Ovary (tissue), 9 donors: ENCODE results near the gene THSD7A. TPM values are rescaled to one million over a fixed set of nuclear protein-coding genes. Genes with fewer than 3 reads are reported as not detected.

ENCODE experiments used
- DNase-seq, 5 donors: peaks; one replicate each; pipeline ENCODE4 v3.0.0-alpha.2; 2019 to 2020
- H3K27ac ChIP-seq, 2 donors: fragments of 200-600 bp; one replicate each; pipeline versions ENCODE4 v1.5.1 to v1.8.0; 2019 to 2022
- H3K27me3 ChIP-seq: fragments of 200-600 bp; one replicate; pipeline ENCODE4 v1.8.0; 2022
- H3K36me3 ChIP-seq: fragments of 200-600 bp; sonication (generic); one replicate; pipeline ENCODE4 v1.5.1; 2019
- H3K4me1 ChIP-seq: one replicate; pipeline ENCODE4 v1.8.1; 2013; ENCODE audit warnings: mild to moderate bottlenecking, moderate library complexity; ENCODE audit not compliant: insufficient read depth
- H3K4me3 ChIP-seq: fragments of 200-600 bp; sonication (generic); one replicate; pipeline ENCODE4 v1.5.1; 2017
- H3K9me3 ChIP-seq, 2 donors: fragments of 200-600 bp in 1 of 2; sonication (generic) in 1 of 2; one replicate each; pipeline versions ENCODE4 v1.5.1 to v1.8.1; 2013 to 2019; ENCODE audit warnings: mild to moderate bottlenecking in 1 of 2, moderate library complexity in 1 of 2
- CTCF ChIP-seq, 3 donors: fragments of 450-650 bp in 2 of 3; fragments of 200-600 bp in 1 of 3; IDR thresholded peaks; one replicate each; pipeline versions ENCODE4 v1.5.1 to v1.8.0; 2016 to 2022; ENCODE audit warnings: antibody characterized with exemption in 3 of 3, mild to moderate bottlenecking in 1 of 3
- EP300 ChIP-seq: sonication (generic); formaldehyde crosslinking; IDR thresholded peaks from one replicate; pipeline ENCODE4 v1.6.1; 2017; ENCODE audit warnings: antibody characterized with exemption
- POLR2A ChIP-seq: fragments of 450-650 bp; IDR thresholded peaks from one replicate; pipeline ENCODE4 v1.6.1; 2017; ENCODE audit warnings: antibody characterized with exemption, mild to moderate bottlenecking, moderate library complexity
- WGBS, 3 donors: extraction: QIAGEN DNeasy Blood & Tissue Kit in 1 of 3; methylation state at CpG; one replicate each; pipeline versions ENCODE4 v1.1.5 to v1.1.7; 2013 to 2017; 5-methylcytosine and 5-hydroxymethylcytosine counted together
- intact Hi-C, 4 donors: fragments of 100-400 bp; cut with DNase I; formaldehyde crosslinking; loops; one replicate each; pipeline versions ENCODE4 v1.11.0 to v1.15.1; 2022 to 2023
- polyA plus RNA-seq, 2 donors: library from polyadenylated mRNA; stranded (reverse); fragments of 200-250 nt in 1 of 2; fragments of 350-450 nt in 1 of 2; fragmentation: Illumina TruSeq in 1 of 2; extraction: RNeasy Lipid Tissue Mini Kit (QIAGEN cat#74804) in 1 of 2; gene quantifications; one replicate each; pipeline ENCODE4 v1.2.3, GENCODE V29; 2013 to 2014
- total RNA-seq, 7 donors: library from RNA; depleted of rRNA in 2 of 7; stranded (reverse); fragments of >200 nt in 2 of 7; fragmentation: NEBNext Ultra II Directional in 3 of 7; extraction: Animal tissue kit (Norgen Biotek cat#: 25700) in 3 of 7; gene quantifications; one replicate each; pipeline versions ENCODE4 v1.1.0 to v1.2.4, GENCODE V29; 2016 to 2023
- donor health status: DM: no; HTN: no; CAD: no; lungs with moderate emphysema.
- donor health status: DM: no; HTN: no; CAD: no.
- donor health status: Bipolar disorder and iron deficiency.
- donor health status: DM: yes; HTN: yes; CAD: no.
- donor health status: DM: no; HTN: no; CAD: no.
- donor health status: DM: yes; HTN: yes; CAD: no.

Gene THSD7A
- total and polyA plus RNA-seq, 9 donors, result 1.8 to 12.1 (median 3.6) TPM

DNA sequence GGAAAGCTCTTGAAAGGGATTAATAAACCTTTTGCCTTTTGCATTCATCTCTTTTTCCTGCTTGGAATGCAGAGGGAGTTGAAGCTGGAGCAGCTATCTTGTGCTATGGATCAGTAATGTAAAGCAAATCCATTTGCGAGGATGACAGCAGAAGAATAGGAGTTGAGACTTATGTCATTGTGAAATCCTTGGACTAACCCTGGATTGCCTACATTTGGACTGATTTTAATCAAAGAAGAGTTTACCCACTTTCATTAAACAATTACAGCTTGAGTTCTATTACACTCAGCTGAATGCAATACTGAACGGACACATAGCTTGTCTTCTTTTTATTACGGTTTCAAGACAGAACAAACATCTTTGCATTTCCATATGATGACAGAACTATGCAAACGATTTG is 496.1 kb downstream of the THSD7A start:
- H3K36me3 ChIP-seq, result no peaks in the 10 kb centered on the region
- H3K4me1 ChIP-seq, result no peaks in the 10 kb centered on the region
- no peak overlapping the region for H3K4me3 ChIP-seq
- no peak overlapping the region for H3K27ac ChIP-seq
- TF ChIP-seq POLR2A (no peak), CTCF (IDR thresholded peaks at IDR 0.05) (no peak), EP300 (no peak)
- no peak for DNase-seq
- WGBS, 3 donors, result 64 to 70% (median 65%) methylated on average over 4 of the region's 4 CpGs
- H3K9me3 ChIP-seq, result no peaks in the 10 kb centered on the region
- intact Hi-C loops, result no loop called here
- H3K27me3 ChIP-seq, result no peaks in the 10 kb centered on the region

- DNase-seq, result no peak
- H3K27ac ChIP-seq, result no peak overlapping the region
- intact Hi-C loops, result no loop called here
- H3K36me3 ChIP-seq, result no peaks in the 10 kb centered on the region
- no peak overlapping the region for H3K4me3 ChIP-seq
- no peaks in the 10 kb centered on the region for H3K27me3 ChIP-seq
- no peaks in the 10 kb centered on the region for H3K9me3 ChIP-seq
- 95 to 96% (median 96%) methylated on average over 2 of the region's 2 CpGs for WGBS, 3 donors
- TF ChIP-seq CTCF (IDR thresholded peaks at IDR 0.05) (no peak), EP300 (no peak), POLR2A (no peak)
- no peaks in the 10 kb centered on the region for H3K4me1 ChIP-seq
Observed at GRCh38 chr7:11332865-11333228, 499.2 kb downstream of the THSD7A start.

DNA sequence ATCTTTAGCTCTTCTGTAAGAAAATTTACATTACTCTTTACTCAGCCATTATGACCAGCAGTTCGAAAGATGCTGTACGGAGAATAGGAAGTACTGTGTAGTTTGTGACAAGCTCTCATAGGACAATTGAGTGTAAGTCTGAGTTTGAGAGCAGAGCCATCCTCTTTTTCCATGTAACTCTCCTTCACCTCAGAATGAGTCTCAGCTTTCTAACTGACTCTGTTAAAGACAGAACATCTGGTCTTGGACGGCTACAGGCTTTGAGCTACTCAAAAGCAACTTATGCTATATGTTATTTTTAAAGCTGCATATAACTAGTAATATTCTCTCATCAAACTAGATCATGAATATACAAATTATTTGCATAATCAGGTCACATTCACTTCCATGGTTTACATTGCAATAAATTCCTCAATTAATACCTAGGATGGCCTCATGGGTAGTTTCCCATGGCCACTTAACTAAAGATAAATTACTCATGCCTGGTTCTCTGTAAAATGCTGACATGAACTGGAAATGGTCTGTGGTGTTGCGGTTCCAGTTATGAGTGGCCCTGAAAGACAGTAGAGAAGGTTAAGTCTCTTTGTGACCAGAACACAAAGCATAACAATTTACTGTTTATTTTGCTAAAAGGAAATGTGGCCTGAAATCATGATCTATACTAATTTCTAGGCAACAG is 499.7 kb downstream of the THSD7A start:
- Histone ChIP-seq H3K27me3 (no peaks in the 10 kb centered on the region), H3K4me3 (no peak overlapping the region), H3K9me3 (no peaks in the 10 kb centered on the region), H3K36me3 (no peaks in the 10 kb centered on the region), H3K4me1 (no peaks in the 10 kb centered on the region), H3K27ac (no peak overlapping the region)
- intact Hi-C loops, result no loop called here
- no peak for DNase-seq
- no peak for TF ChIP-seq EP300
- TF ChIP-seq CTCF (IDR thresholded peaks at IDR 0.05), result no peak
- no peak for TF ChIP-seq POLR2A
- WGBS, 3 donors, result 90 to 96% (median 93%) methylated on average over 4 of the region's 4 CpGs

DNA sequence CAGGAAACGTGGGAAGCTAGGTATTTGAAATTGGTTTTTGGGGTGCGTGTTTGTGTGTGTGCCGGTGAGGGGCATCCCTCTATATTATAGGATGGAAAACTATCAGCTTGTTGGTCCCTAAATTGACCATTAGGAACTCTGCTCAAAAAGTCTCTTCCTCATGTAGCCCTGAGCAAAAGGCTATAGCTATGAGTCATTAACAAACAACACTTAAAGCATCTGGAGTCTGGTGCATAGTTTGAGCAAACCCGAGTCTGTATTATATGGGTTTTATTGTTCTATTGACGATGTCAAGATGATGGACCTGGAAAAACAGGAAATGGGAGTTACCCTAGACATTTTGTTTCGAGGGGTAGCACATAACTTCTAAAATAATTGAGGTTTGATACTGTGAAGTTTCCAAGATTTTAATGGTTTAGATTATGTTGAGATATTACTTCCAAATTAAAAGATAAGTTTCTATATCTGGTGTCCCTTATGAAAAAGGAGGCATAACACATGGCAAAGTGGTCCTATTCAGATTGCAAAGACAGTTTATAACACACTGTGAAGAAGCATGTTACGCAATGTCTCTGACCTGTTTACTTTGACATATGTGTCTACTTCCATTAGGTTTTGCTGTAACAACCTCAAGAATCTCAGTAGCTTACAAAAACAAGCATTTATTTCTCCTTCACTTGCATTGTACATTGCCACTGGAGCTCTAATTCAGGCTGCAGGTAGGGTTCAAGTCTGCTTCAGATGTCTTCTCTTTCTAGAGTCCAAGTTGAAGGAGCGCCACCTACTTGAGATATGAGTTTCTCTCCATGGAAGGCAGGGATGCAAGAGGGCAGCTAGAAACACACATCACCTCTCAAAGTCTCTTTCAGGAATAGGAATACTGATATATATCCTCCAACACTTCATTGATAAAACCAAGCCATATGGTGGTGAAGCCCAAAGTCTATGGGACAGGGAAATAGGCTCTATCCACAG is 500.6 kb downstream of the THSD7A start:
- Histone ChIP-seq H3K9me3 (no peaks in the 10 kb centered on the region), H3K36me3 (no peaks in the 10 kb centered on the region), H3K4me1 (no peaks in the 10 kb centered on the region), H3K27ac (no peak overlapping the region), H3K4me3 (no peak overlapping the region), H3K27me3 (no peaks in the 10 kb centered on the region)
- TF ChIP-seq EP300 (no peak), POLR2A (no peak), CTCF (IDR thresholded peaks at IDR 0.05) (no peak)
- WGBS, 3 donors, result 84 to 92% (median 87%) methylated on average over 8 of the region's 8 CpGs
- DNase-seq, result no peak
- intact Hi-C loops, result no loop called here
